ENCODE results near the gene GLI2. TPM values are rescaled to one million over a fixed set of nuclear protein-coding genes. Genes with fewer than 3 reads are reported as not detected.

The GLI2 gene
- total RNA-seq, 1 donor from 2014 or later, result 11.4 TPM

DNA sequence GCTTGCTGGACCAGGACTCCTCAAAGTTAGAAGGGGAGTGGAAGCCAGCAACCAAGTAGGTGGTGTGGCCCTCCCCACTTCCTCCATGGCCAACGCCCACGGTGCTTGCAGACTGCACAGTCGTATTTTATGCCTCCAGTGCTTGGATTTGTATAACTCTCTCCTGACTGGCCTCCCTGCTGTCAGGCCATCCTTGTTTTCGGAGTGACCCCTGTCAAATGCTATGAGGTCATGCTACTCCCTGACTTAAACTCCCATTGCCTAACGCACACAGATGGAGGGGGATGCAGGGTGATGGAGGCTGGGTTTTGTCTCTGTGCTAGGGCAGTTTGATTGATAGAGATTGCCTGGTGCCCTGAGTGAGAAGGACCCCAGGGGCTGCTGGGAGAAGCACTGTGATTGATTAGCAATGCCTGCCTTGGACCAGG lies 36.1 kb downstream of the GLI2 start:
- no peak for DNase-seq

DNA sequence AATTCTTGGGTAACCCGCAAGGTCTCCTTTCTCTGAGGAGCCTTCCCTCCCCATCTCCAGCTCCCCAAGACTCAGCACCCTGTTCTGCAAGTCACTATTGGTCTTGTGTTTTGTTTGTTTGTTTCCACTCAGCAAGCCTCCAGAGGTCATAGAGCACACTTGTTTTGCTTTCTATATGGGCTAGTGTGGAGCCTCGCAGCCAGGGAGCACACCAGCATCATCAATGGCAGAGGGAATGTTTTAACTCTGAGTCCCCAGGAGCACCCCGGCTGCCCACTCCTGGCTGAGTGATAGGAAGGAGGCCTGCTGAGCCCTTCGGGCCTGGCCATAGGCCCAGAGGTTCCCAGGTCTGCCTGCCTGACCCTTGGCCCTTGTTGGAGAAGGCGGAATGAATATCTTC lies 36.6 kb downstream of the GLI2 start:
- DNase-seq, result no peak

DNA sequence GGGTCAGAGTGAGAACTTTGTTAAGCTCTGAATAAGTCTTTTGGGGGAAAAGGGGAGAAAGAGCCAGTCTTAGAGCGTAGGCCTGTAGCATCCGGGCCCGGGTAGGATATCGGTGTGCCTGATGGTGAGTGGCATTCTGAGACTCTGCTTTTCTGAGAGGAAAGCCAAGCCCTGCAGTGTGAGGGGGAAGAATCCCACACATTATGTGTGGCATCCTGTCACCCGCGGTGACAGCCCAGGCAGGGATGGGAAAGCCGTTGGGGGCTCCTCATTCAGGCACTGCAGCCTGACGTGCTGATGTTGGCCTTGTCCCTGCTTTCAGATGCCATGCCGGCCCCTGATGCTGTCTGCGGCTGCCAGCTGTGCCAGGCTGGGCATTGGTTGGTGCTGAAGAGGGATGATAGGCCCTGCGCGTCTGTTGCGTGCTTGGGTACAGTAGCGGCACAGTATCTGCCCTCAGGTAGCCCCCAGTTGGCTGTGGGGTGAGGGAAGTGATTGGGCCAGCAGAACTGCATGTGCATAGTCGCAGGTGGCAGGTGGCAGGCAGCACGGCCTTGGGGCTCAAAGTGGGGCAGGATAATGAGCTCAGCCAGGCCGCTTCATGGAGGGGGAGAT lies 37.6 kb downstream of the GLI2 start:
- no peak for DNase-seq

DNA sequence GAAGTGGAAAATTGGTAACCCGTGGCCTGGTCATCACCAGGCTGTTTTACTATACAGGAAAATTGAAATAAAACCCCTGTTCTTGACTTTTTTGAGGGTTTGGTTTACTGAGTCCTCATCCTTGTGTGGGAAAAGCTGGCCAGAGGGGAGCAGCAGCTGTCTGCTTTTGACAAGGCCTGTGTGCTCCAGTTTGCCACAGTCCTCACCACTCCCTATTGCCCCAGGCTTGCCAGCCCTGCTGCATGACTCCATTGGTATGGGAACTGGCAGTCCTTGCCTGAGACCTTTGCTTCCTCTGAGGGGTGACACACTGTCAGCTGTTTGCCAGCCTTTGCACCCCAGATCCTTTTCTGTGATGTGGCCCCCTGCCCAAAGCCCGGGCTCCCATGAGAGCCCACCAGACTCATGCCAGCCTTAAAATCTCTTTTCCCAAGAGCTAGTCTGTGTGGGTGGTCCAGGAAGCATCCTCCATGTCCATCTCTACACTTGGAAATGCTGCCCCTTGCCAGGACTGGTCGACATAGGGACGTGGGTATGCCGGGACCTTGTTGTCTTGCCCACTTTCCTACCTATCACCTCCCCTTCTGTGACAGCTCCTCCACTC lies 39.0 kb downstream of the GLI2 start:
- DNase-seq, result no peak

DNA sequence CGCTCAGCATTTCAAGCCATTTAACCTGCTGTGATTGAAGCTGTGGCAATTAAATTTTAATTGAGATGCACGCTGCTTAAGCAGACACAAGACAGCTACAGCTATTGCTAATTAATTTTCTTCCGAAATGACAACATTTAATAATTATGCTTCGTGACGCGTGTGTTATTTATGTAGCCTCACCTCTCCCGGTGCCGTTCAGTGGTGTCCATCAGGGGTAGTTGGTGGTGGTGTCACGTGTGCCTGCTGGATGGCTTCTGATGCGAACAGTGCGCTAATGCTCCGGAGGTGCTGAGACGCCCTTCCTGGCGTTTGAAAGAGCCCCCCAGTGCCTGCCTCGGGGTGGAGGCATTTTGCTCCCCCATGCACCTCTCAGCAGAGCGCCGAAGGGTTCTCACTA lies 39.5 kb downstream of the GLI2 start:
- no peak for DNase-seq

DNA sequence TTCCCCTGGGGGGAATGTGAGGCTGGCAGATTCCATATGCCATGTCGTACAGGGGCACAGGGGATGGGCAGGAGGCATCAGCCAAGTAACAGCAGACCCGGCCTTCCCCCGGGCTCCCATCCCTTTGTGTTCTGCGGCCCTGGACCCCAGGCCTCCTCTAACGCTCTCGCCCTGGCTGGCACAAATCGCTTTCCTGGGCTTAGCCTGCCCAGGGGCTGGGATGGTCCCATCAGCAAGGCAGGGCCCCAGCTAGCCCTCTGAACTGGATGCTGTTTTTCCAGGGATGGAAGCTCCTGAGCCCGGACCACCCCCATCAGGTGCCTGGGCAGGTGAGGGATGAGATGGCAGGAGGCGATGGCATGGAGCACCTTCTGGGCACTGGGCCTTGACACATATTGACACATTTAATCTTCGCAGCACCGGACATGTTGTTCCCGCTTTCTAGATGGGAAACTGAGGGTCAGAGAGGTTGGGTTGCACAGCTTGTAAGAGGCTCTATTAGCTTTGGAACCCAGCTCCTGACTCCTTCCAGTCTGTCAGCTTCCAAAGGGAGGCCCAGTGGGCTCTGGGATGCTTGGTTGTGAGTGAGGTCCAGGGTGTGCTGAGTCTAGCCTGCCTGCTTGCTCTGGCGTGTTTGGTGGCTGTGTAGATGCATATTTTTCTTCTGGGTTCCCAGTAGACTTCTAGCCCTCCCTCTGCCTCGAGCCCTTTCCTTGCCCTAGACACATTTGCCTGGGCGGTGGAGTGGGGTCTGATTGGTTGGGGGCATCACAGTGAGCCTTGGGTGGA lies 40.3 kb downstream of the GLI2 start:
- DNase-seq, result no peak

DNA sequence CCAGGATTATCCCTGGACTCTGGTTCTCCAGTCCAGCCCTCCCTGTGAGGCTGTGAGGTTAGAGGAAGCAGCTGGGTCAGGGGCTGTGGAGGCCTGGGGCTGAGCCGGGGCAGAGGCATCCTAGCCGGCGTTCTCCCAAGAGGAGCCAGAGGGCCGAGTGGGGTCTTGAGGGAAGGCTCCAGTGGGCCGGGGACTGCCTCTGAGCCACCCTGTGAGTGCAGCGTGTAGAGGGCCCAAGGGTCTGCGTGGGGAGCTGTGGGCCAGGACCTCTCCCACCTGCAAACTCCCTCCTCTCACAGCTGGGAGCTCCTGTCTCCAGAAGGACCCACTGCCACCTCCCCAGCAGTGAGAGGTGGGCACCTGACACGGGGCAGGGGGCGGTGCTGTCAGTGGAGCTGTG lies 41.0 kb downstream of the GLI2 start:
- no peak for DNase-seq

DNA sequence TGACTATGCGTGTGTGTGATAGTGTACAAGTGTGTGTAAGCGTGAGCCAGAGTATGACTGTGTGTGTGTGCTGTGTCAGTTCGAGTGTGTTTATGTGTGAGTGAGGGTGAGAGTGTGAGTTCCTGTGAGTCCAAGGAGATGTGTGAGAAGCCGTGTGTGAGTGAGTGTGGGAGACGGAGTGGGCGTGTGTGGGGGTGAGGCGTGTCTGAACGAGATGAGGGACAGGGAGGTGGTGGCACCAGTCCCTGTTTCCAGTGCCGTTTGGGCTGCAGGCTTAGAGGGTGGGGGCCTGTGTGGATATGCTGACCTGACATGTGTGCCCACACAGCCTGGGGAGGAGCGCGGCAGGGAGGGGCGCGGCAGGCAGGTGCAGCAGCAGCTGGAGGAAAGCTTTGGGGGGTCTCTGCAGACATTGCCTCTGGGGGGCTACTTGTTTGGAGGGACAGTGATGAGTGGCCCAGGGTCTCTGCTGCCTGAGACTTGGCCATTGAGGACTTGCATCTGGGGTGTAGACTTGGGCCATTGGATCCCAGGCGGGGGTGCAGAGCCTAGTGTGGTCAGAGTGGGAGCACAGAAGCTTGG lies 41.6 kb downstream of the GLI2 start:
- no peak for DNase-seq

DNA sequence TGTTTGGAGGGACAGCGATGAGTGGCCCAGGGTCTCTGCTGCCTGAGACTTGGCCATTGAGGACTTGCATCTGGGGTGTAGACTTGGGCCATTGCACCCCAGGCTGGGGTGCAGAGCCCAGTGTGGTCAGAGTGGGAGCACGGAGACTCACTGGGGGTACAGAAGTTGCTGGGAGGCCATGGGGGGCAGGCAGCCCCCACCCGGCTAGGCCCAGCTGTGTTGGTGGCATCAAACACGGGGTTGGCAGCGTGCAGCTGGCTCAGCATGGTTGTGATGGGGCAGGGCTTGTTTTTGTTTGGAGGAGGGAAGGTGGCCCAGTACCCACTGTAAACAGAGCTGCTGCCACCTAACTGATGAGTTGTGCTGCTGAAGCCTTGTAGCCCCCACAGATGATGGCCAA lies 42.1 kb downstream of the GLI2 start:
- DNase-seq, result no peak

DNA sequence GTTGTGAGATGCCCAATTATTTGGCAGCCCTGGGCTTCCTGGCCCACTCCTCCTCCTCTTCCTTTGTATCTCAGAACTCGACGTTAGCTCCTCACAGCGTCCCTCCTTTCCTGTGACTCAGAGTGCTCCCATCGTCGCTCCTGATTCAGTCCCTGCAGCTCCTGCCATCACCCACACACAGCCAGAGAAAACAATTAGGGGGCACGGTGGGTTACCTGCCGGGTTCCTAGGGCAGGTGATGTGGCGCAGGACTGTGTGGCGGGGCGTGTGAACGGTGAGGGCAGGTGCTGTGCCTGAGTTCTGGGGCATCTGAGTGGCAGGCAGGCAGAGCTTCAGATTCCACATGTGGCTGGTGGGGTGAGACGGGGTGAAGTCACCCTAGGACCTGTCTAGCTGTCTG lies 42.6 kb downstream of the GLI2 start:
- no peak for DNase-seq

DNA sequence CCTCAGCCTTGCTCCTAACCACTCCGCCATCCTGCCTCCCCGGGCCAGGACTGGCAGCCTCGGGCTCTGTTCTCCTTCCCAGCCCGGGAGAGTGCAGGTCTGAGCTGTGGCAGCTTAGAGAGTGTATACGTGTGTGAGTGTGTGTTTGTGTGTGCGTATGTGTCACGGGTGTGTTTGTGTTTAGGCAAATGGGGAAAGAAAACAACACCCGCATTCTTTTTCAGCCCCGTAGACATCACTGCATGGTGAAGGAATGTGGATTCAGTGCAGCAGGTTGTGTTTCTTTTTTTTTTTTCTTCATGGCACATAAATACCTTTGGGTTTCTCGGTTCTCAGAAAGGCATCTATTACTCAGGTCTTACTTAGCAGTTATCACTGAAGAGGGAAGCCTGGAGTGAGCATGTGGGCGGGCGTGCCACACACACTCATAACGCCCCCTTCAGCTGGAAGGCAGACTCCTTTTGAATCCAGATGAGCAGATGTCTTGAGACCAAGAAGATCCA lies 44.2 kb downstream of the GLI2 start:
- peak; percentile 11 for DNase-seq

DNA sequence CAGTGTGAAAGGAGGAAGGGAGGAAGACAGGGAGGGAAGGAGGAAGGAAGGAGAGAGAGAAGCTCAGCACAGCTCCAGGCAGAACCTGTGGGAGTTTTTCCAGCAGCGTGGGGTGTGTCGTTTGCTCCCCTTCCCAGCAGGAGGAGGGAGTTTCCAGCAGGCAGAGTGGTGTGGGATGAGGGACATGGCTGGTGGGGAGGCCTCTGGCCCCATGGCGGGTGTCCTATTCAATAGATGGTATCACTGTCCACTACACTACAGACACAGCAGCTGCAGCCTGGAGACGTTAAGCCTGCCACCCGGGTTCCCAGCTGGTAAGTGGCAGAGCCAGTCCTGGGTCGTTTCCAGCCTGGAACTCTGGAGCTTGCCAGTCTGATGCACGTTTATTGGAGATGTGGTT lies 44.7 kb downstream of the GLI2 start:
- DNase-seq, result no peak

DNA sequence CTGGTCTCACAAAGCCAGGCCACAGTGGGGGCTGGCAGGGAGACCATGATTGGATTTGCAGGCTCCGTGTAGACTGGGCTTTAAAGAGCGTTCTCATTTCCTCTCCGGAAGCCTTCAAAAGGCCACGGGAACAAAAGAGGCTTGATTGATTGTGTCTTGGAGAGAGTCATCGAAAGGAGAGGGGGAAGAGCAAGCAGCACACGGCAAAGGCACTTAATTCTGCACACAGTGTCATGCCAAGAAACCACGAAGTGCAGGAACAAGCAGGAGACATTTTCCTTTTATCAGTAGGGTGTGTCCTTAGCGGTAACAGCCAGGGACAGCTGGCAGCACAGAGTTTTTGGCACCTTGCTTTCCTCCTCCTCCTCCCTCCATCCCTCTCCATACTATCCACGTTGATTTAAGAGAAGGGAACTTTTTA lies 47.7 kb downstream of the GLI2 start:
- DNase-seq, result no peak

DNA sequence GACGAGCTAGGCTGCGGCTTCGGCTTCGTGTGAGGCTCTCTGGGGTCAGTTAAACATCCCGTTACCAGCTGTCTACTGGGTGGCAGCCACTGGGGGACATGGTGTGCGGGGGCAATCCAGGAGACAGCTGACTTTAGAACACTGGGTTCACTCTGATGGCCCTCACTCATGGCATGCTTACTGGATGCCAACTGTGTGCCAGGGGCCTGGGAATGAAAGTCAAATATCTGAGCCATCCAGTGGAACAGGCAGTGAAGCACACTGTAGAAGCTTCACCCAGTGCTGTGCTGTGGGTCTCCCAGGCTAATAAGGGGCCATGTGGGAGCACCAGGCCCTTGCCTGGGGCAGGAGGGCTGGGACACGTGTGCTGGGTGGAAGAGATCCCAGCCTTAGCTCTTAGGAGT lies 48.3 kb downstream of the GLI2 start:
- no peak for DNase-seq
